ENCODE measurements around the gene PRPF38B. TPM values are rescaled to one million over a fixed set of nuclear protein-coding genes. Genes with fewer than 3 reads are reported as not detected.

Gene PRPF38B
- total and polyA plus RNA-seq, 9 of the 15 experiments (the other 6 are each of a cell fraction or from before 2014, with no cell fraction given) = 25.3 to 85.5 (median 66.4) TPM

DNA sequence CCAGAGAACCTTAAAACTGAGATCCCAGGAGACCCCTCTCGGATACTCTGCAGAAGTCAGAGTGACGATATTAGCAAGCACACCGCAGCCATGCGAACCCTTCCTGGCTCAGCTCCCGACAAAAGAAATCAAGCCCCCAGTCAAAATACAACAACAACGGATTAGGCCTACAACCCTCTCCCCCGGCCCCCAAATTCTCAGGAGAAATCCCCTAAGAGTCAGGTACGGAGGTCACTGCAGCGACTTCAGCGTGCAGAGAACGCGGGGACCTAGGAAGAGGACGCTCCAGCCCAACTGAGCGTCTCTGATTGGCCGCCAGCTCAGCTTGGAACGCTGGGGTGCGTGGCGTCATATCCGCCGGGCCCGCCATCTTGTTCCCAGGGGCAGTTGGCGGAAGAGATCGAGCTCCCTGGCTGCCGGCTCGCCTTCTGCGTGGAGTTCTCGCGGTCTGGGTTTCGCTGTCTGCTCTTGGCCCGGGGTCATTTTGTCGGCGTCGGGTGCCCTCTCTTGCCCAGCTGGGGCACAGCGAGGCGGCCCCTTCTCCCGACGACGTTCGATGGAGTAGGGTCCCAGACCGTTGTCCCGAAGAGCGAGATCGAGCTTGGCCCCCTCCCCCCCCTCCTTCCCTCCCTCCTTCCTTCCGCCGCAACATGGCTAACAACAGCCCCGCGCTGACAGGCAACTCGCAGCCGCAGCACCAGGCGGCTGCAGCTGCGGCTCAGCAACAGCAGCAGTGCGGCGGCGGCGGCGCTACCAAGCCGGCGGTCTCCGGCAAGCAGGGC lies at the start of gene PRPF38B (continued):
- peak; percentile 19; the same call in 1 of the 2 replicates for TF ChIP-seq ZBTB9 (CRISPR knock-in tag; IDR thresholded peaks at IDR 0.05)
- TF ChIP-seq, protein P1, sequence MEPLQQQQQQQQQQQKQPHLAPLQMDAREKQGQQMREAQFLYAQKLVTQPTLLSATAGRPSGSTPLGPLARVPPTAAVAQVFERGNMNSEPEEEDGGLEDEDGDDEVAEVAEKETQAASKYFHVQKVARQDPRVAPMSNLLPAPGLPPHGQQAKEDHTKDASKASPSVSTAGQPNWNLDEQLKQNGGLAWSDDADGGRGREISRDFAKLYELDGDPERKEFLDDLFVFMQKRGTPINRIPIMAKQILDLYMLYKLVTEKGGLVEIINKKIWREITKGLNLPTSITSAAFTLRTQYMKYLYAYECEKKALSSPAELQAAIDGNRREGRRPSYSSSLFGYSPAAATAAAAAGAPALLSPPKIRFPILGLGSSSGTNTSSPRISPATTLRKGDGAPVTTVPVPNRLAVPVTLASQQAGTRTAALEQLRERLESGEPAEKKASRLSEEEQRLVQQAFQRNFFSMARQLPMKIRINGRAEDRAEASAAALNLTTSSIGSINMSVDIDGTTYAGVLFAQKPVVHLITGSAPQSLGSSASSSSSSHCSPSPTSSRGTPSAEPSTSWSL (CRISPR knock-in tag; IDR thresholded peaks at IDR 0.05; ENCODE audit: borderline replicate concordance) = no peak
- 0 out of 2 replicates have a peak, but pooled peaks have one; percentile 23 for TF ChIP-seq EHMT2 (IDR thresholded peaks at IDR 0.05)
- peak; percentile 84 for TF ChIP-seq TAF7 (tag; IDR thresholded peaks at IDR 0.05)
- TF ChIP-seq NONO (IDR thresholded peaks at IDR 0.05; ENCODE audit: low read depth in 2 of 2, low read length in 1 of 2) = peak in 1 of 2 experiments; percentile 59; a peak in 2 of 4 replicates
- TF ChIP-seq POLR2A (conservative IDR thresholded peaks at IDR 0.05) = peak; percentile 99
- TF ChIP-seq TRIM28 (IDR thresholded peaks at IDR 0.05) = 0 out of 2 replicates have a peak, but pooled peaks have one; percentile 14
- peak; percentile 80 for TF ChIP-seq NR2C1 (IDR thresholded peaks at IDR 0.05)
- no peak; the same call in none of the 2 replicates for TF ChIP-seq NR2C1 (tag; IDR thresholded peaks at IDR 0.05)
- TF ChIP-seq SMAD4 (CRISPR knock-in tag; conservative IDR thresholded peaks at IDR 0.05) = peak; percentile 16; the same call in 1 of the 2 replicates
- TF ChIP-seq ZFPM2 (CRISPR knock-in tag; IDR thresholded peaks at IDR 0.05) = 0 out of 2 replicates have a peak, but pooled peaks have one; percentile 34
- peak; percentile 16; the same call in 1 of the 2 replicates for TF ChIP-seq ZNF197 (CRISPR knock-in tag; IDR thresholded peaks at IDR 0.05; ENCODE audit: low read depth)
- TF ChIP-seq ELF1 (tag; IDR thresholded peaks at IDR 0.05) = peak; percentile 75
- TF ChIP-seq ZC3H8 (IDR thresholded peaks at IDR 0.05) = no peak
- TF ChIP-seq MTA1 (IDR thresholded peaks at IDR 0.05; ENCODE audit: borderline replicate concordance) = peak; percentile 57; the same call in 1 of the 2 replicates
- peak; percentile 65 for TF ChIP-seq FOXM1 (IDR thresholded peaks at IDR 0.05; ENCODE audit: low read depth)
- 0 out of 2 replicates have a peak, but pooled peaks have one; percentile 70 for TF ChIP-seq FOXM1 (CRISPR knock-in tag; IDR thresholded peaks at IDR 0.05; ENCODE audit: low read depth)
- 0 out of 2 replicates have a peak, but pooled peaks have one; percentile 77 for TF ChIP-seq SRSF3 (IDR thresholded peaks at IDR 0.05; ENCODE audit: insufficient read depth, low read length)
- TF ChIP-seq RAD51 (IDR thresholded peaks at IDR 0.05; ENCODE audit: borderline replicate concordance, low read depth) = peak; percentile 17; the same call in 1 of the 2 replicates
- TF ChIP-seq BCOR (IDR thresholded peaks at IDR 0.05) = 0 out of 2 replicates have a peak, but pooled peaks have one; percentile 27
- TF ChIP-seq ARNT (IDR thresholded peaks at IDR 0.05) = peak in 1 of 2 experiments; percentile 74; a peak in 1 of 4 replicates
- TF ChIP-seq COPS2 (conservative IDR thresholded peaks at IDR 0.05) = no peak
- TF ChIP-seq BCL6 (CRISPR knock-in tag; IDR thresholded peaks at IDR 0.05) = no peak
- TF ChIP-seq KDM5B (IDR thresholded peaks at IDR 0.05; ENCODE audit: insufficient replicate concordance, low read depth, low read length) = peak; percentile 97
- peak; percentile 95 for TF ChIP-seq TAF9B (IDR thresholded peaks at IDR 0.05; ENCODE audit: partially characterized antibody)
- 0 out of 2 replicates have a peak, but pooled peaks have one; percentile 58 for TF ChIP-seq CBFB (CRISPR knock-in tag; IDR thresholded peaks at IDR 0.05)
- no peak for TF ChIP-seq EZH2 (IDR thresholded peaks at IDR 0.05; ENCODE audit: borderline replicate concordance, low read depth, low read length)

All from K562 (cell line).